SU-DHL-6 (cell line): Measurements from ENCODE around the gene CDH13.

Experiments used
- H2AFZ ChIP-seq: fragments of 200-600 bp; sonication (generic); 2 replicates; pipeline ENCODE4 v1.6.1; 2014; ENCODE audit warnings: low read depth, mild to moderate bottlenecking, moderate library complexity, mixed read lengths, antibody characterized with exemption, low read length; ENCODE audit not compliant: severe bottlenecking
- H3F3A ChIP-seq: fragments of 200-600 bp; shearing (Covaris generic); 2 replicates; pipeline ENCODE4 v1.6.0; 2016; ENCODE audit warnings: antibody characterized with exemption, mild to moderate bottlenecking; ENCODE audit not compliant: insufficient read depth
- H3K27ac ChIP-seq: fragments of 200-600 bp; sonication (generic); 2 replicates; pipeline ENCODE4 v1.5.1; 2016; ENCODE audit warnings: low read depth, mild to moderate bottlenecking, low read length, moderate library complexity, mixed read lengths
- H3K27me3 ChIP-seq: fragments of 200-600 bp; sonication (generic), shearing (Covaris generic); 2 replicates; pipeline ENCODE4 v1.6.0; 2014; ENCODE audit warnings: mild to moderate bottlenecking, low read length
- H3K36me3 ChIP-seq: fragments of 200-600 bp; sonication (generic); 2 replicates; pipeline ENCODE4 v1.6.1; 2014; ENCODE audit warnings: mild to moderate bottlenecking, low read length, mixed read lengths
- H3K4me2 ChIP-seq: fragments of 300-600, 200-600 bp; shearing (Covaris generic), sonication (generic); 2 replicates; pipeline ENCODE4 v1.6.0; 2014; ENCODE audit warnings: low read length, low read depth, mild to moderate bottlenecking; ENCODE audit not compliant: poor library complexity, severe bottlenecking
- H3K4me3 ChIP-seq: fragments of 200-600 bp; sonication (generic); 2 replicates; pipeline ENCODE4 v1.5.1; 2014; ENCODE audit warnings: antibody characterized with exemption, low read length, mild to moderate bottlenecking, mixed read lengths; ENCODE audit not compliant: insufficient read depth, poor library complexity, severe bottlenecking
- H3K79me2 ChIP-seq: fragments of 200-600 bp; sonication (generic); 2 replicates; pipeline ENCODE4 v1.6.1; 2014; ENCODE audit warnings: mild to moderate bottlenecking, low read length, moderate library complexity; ENCODE audit not compliant: insufficient read depth
- H3K9ac ChIP-seq: fragments of 200-600 bp; sonication (generic); 2 replicates; pipeline ENCODE4 v1.7.0; 2014; ENCODE audit warnings: mild to moderate bottlenecking, low read length
- H3K9me2 ChIP-seq: fragments of 200-600 bp; sonication (generic); replicated peaks from 2 replicates; pipeline ENCODE4 v1.6.1; 2014; ENCODE audit warnings: low read length; ENCODE audit not compliant: insufficient read depth
- H3K9me3 ChIP-seq: fragments of 200-600 bp; sonication (generic); 2 replicates; pipeline ENCODE4 v1.6.1; 2014; ENCODE audit warnings: low read length, mixed read lengths; ENCODE audit not compliant: insufficient read depth
- H4K20me1 ChIP-seq: fragments of 200-600 bp; sonication (generic); 2 replicates; pipeline ENCODE4 v1.6.1; 2014; ENCODE audit warnings: low read depth, mild to moderate bottlenecking, antibody characterized with exemption, low read length, moderate library complexity, mixed read lengths
- CTCF ChIP-seq: fragments of 200-600 bp; sonication (generic); IDR thresholded peaks from one replicate; pipeline ENCODE4 v1.5.1; 2017; ENCODE audit warnings: antibody characterized with exemption, mild to moderate bottlenecking, low read length, moderate library complexity; ENCODE audit not compliant: insufficient read depth, poor library complexity, severe bottlenecking
- EZH2phosphoT487 ChIP-seq: fragments of 200-600 bp; sonication (generic), shearing (Covaris generic); conservative IDR thresholded peaks from 2 replicates; pipeline ENCODE4 v1.6.1; 2018; ENCODE audit warnings: mild to moderate bottlenecking, antibody characterized with exemption, low read length, moderate library complexity, mixed read lengths

The CDH13 gene

DNA sequence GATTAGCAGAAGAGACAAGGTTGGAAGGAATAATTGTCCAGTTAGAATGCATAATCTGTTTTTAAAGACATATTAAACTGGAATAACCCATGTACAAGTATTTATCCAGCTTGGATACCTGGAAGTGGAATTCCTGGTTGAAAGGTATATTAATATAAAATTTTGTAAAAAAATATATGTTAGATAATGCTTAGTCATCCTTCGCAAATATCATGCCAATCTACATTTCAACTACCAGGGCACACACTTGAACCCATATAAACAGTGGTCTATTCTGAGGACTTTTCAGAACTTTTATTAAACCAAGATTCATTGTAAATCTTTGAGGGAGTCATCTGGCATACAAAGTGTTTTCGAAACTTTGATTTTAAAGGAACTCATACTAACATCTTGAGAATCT, 911.9 kb downstream of the CDH13 start:
- H3F3A ChIP-seq, result no peaks in the 10 kb centered on the region
- H3K27me3 ChIP-seq, result no peaks in the 10 kb centered on the region
- no peaks in the 10 kb centered on the region for H4K20me1 ChIP-seq
- no peak overlapping the region for H2AFZ ChIP-seq
- no peaks in the 10 kb centered on the region for H3K9me2 ChIP-seq
- H3K9me3 ChIP-seq, result no peaks in the 10 kb centered on the region
- no peak for TF ChIP-seq EZH2phosphoT487
- TF ChIP-seq CTCF, result no peak
- no peak overlapping the region for H3K9ac ChIP-seq
- H3K4me3 ChIP-seq, result no peak overlapping the region
- no peaks in the 10 kb centered on the region for H3K79me2 ChIP-seq
- no peak overlapping the region for H3K4me2 ChIP-seq
- H3K27ac ChIP-seq, result no peak overlapping the region
- no peaks in the 10 kb centered on the region for H3K36me3 ChIP-seq

DNA sequence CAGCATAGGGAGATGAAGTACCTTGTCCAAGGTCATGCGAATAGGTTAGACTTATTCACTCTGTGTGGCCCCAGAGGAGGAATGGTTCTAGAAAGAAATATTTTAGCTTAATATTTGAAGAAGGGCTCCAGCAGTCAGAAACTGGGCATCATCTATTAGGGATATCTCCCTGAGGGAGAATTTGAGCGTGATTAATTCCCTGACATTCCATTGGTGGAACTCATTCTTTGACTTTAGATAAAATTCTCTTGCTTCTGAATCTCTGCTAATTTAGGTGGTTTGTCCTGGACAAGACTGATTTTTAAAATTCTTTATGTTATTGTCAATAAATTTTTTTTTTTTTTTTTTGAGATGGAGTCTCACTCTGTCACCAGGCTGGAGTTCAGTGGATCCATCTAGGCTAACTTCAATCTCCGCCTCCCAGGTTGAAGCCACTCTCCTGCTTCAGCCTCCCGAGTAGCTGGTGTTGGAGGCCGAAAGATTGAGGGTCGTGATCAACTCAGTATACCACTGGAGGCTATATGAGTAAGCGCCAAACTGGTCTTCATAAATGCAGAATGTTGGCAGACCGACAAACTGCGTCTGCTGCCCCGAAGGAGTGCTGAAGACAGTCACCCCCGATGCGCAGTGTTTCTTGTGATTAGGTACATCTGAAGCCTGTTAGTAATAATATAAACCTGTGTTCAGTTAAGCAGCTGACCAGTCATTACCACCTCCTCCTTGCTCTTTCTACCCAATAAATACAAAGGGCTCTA, 913.1 kb downstream of the CDH13 start:
- Histone ChIP-seq H3K27ac (no peak overlapping the region), H3K4me2 (no peak overlapping the region), H2AFZ (no peak overlapping the region), H4K20me1 (no peaks in the 10 kb centered on the region), H3K79me2 (no peaks in the 10 kb centered on the region), H3K9ac (no peak overlapping the region), H3K36me3 (no peaks in the 10 kb centered on the region), H3K9me2 (no peaks in the 10 kb centered on the region), H3K9me3 (no peaks in the 10 kb centered on the region), H3F3A (no peaks in the 10 kb centered on the region), H3K27me3 (no peaks in the 10 kb centered on the region), H3K4me3 (no peak overlapping the region)
- no peak for TF ChIP-seq EZH2phosphoT487
- TF ChIP-seq CTCF, result no peak

GRCh38 chr16:83541231-83541630, 914.5 kb downstream of the CDH13 start:
- Histone ChIP-seq H3K4me3 (no peak overlapping the region), H3K27me3 (no peaks in the 10 kb centered on the region), H3K9ac (no peak overlapping the region), H2AFZ (no peak overlapping the region), H3K9me2 (no peaks in the 10 kb centered on the region), H3K27ac (no peak overlapping the region), H3F3A (no peaks in the 10 kb centered on the region), H3K36me3 (no peaks in the 10 kb centered on the region), H3K9me3 (no peaks in the 10 kb centered on the region), H3K4me2 (no peak overlapping the region), H4K20me1 (no peaks in the 10 kb centered on the region), H3K79me2 (no peaks in the 10 kb centered on the region)
- TF ChIP-seq EZH2phosphoT487, result no peak
- no peak for TF ChIP-seq CTCF
